ENCODE measurements around the gene RAB4B.
"Not testable (repeated sequence)": the region's sequence is repeated elsewhere in the genome, so short reads cannot be mapped to it uniquely, and the experiment has no call there.

The RAB4B gene

DNA sequence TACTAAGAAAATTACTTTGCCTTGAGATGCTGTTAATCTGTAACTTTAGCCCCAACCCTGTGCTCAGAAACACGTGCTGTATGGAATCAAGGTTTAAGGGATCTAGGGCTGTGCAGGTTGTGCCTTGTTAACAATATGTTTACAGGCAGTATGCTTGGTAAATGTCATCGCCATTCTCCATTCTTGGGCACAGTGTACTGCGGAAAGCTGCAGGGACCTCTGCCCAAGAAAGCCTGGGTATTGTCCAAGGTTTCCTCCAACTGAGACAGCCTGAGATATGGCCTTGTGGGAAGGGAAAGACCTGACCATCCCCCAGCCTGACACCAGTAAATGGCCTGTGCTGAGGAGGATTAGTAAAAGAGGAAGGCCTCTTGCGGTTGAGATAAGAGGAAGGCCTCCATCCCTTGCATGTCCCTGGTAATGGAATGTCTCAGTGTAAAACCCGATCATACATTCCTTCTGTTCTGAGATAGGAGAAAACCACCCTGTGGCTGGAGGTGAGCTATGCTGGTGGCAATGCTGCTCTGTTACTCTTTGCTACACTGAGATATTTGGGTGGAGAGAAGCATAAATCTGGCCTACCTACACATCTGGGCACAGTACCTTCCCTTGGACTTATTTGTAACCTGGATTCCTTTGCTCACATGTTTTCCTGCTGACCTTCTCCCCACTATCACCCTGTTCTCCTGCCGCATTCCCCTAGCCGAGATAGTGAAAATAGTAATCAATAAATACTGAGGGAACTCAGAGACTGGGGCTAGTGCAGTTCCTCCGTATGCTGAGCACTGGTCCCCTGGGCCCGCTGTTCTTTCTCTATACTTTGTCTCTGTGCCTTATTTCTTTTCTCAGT, 44.9 kb downstream of the RAB4B start:
- not testable (repeated sequence) for H4K8ac ChIP-seq (ENCODE audit: low read depth, low read length); H4K5ac ChIP-seq (ENCODE audit: low read length); H2BK15ac ChIP-seq (replicated peaks; ENCODE audit: low read depth); H3K79me1 ChIP-seq (ENCODE audit: low read length); H2BK5ac ChIP-seq (ENCODE audit: low read length); H2BK120ac ChIP-seq (ENCODE audit: low read depth, low read length); H3K4me2 ChIP-seq (ENCODE audit: low read length); H3K4me1 ChIP-seq (ENCODE audit: control insufficient read depth, low read depth, low read length); H3K4me3 ChIP-seq (ENCODE audit: low read length); H3K23ac ChIP-seq (ENCODE audit: low read length); H3K4ac ChIP-seq (ENCODE audit: low read depth, low read length); H3K36me3 ChIP-seq (ENCODE audit: control insufficient read depth, insufficient read depth, low read length); H3K27me3 ChIP-seq (ENCODE audit: insufficient read depth, low read length, poor library complexity); H3K79me2 ChIP-seq (ENCODE audit: control insufficient read depth, insufficient read depth, low read length); H2AK5ac ChIP-seq (ENCODE audit: low read length)
- H3K9ac ChIP-seq (ENCODE audit: low read length), result peak overlapping the region; percentile 22
- peak overlapping the region; percentile 53 for H3K56ac ChIP-seq (ENCODE audit: low read length)
- DNase-seq, result peak; percentile 94
- WGBS (ENCODE audit: extremely low coverage, insufficient coverage, low lambda C conversion rate), result no CpG with 5 or more reads among the region's 9 CpGs
- peak overlapping the region; percentile 12 for H3K18ac ChIP-seq (ENCODE audit: low read length)
- H3K27ac ChIP-seq (ENCODE audit: low read depth, low read length), result peak overlapping the region; percentile 49

DNA sequence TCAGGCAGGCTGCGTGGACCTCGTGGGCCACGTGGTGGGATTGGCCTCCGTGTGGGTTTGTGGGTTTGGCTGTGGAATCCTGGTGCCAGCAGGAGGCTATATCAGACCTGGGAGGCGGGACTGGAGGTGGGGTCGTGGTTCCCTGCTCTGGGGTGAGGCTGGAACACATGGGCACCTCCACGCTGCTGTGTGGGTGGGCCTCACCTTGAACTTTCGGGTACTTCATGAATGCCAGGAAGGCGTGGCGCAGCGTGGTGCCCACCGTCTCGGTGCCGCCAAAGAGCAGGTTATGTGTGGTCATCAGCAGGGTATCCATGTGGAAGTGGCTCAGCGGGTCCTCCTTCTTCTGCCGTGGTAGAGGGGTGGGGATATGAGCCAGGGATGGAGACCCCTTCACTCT, 46.9 kb downstream of the RAB4B start:
- H4K8ac ChIP-seq (ENCODE audit: low read depth, low read length); H3K4me1 ChIP-seq (ENCODE audit: control insufficient read depth, low read depth, low read length); H4K5ac ChIP-seq (ENCODE audit: low read length); H3K4me3 ChIP-seq (ENCODE audit: low read length); H3K27ac ChIP-seq (ENCODE audit: low read depth, low read length); H2BK120ac ChIP-seq (ENCODE audit: low read depth, low read length); H3K9ac ChIP-seq (ENCODE audit: low read length); H3K4ac ChIP-seq (ENCODE audit: low read depth, low read length); H3K27me3 ChIP-seq (ENCODE audit: insufficient read depth, low read length, poor library complexity); H2AK5ac ChIP-seq (ENCODE audit: low read length); DNase-seq; H3K18ac ChIP-seq (ENCODE audit: low read length); H3K79me1 ChIP-seq (ENCODE audit: low read length); H3K23ac ChIP-seq (ENCODE audit: low read length); H2BK5ac ChIP-seq (ENCODE audit: low read length); H3K4me2 ChIP-seq (ENCODE audit: low read length); H3K79me2 ChIP-seq (ENCODE audit: control insufficient read depth, insufficient read depth, low read length); H3K36me3 ChIP-seq (ENCODE audit: control insufficient read depth, insufficient read depth, low read length); H3K56ac ChIP-seq (ENCODE audit: low read length); H2BK15ac ChIP-seq (replicated peaks; ENCODE audit: low read depth): not testable (repeated sequence)
- no CpG with 5 or more reads among the region's 16 CpGs for WGBS (ENCODE audit: extremely low coverage, insufficient coverage, low lambda C conversion rate)

DNA sequence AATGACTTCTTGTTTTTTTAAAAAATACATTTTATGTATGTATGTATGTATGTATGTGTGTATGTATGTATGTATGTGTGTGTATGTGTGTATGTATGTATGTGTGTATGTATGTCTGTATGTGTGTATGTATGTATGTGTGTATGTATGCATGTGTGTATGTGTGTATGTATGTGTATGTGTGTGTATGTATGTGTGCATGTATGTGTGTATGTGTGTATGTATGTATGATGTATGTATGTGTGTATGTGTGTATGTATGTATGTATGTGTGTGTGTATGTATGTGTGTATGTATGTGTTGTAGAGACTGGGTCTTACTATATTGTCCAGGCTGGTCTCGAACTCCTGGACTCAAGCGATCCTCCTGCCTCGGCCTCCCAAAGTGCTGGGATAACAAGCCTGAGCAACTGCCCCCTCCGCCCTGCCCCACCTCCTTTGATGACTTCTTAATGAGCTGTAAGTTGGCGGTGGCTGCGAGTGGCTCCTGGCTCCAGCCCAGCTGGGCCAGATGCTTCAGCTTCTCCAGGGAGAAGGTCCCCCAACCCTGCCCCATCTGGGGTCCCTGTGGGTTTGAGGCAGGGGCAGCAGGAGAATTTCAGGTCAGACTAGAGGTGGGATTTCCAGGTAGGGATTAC, 47.5 kb downstream of the RAB4B start:
- no CpG with 5 or more reads among the region's 6 CpGs for WGBS (ENCODE audit: extremely low coverage, insufficient coverage, low lambda C conversion rate)
- not testable (repeated sequence) for H3K79me2 ChIP-seq (ENCODE audit: control insufficient read depth, insufficient read depth, low read length); H2BK5ac ChIP-seq (ENCODE audit: low read length); H2BK15ac ChIP-seq (replicated peaks; ENCODE audit: low read depth); H3K4me1 ChIP-seq (ENCODE audit: control insufficient read depth, low read depth, low read length); H3K23ac ChIP-seq (ENCODE audit: low read length); H3K4ac ChIP-seq (ENCODE audit: low read depth, low read length); H2AK5ac ChIP-seq (ENCODE audit: low read length); H3K9ac ChIP-seq (ENCODE audit: low read length); H3K18ac ChIP-seq (ENCODE audit: low read length); H3K4me2 ChIP-seq (ENCODE audit: low read length); DNase-seq; H3K36me3 ChIP-seq (ENCODE audit: control insufficient read depth, insufficient read depth, low read length); H2BK120ac ChIP-seq (ENCODE audit: low read depth, low read length); H4K5ac ChIP-seq (ENCODE audit: low read length); H3K79me1 ChIP-seq (ENCODE audit: low read length); H3K27ac ChIP-seq (ENCODE audit: low read depth, low read length); H3K56ac ChIP-seq (ENCODE audit: low read length); H3K27me3 ChIP-seq (ENCODE audit: insufficient read depth, low read length, poor library complexity); H4K8ac ChIP-seq (ENCODE audit: low read depth, low read length); H3K4me3 ChIP-seq (ENCODE audit: low read length)

DNA sequence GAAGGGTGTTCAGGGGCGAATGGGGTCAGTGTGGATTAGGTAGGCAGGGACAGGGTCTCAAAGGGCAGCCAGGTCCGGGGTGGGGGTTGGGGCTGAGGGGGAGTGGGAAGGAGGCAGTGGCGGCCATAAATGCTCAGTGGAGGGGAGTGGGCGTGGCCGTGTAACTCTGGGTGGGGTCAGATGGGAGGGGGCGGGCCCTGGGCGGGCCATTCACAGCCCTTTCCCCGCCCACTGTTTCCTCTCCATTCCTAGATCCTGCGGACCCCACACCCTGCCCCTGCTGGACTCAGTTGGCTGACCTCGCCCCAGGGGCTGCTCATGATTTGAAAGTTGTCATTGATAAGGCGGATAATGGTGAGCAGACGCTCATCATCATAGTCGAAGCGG, 48.3 kb downstream of the RAB4B start:
- H3K4ac ChIP-seq (ENCODE audit: low read depth, low read length); H3K4me1 ChIP-seq (ENCODE audit: control insufficient read depth, low read depth, low read length); DNase-seq; H3K4me2 ChIP-seq (ENCODE audit: low read length); H3K79me2 ChIP-seq (ENCODE audit: control insufficient read depth, insufficient read depth, low read length); H3K27ac ChIP-seq (ENCODE audit: low read depth, low read length); H2BK120ac ChIP-seq (ENCODE audit: low read depth, low read length); H3K27me3 ChIP-seq (ENCODE audit: insufficient read depth, low read length, poor library complexity); H3K36me3 ChIP-seq (ENCODE audit: control insufficient read depth, insufficient read depth, low read length); H3K23ac ChIP-seq (ENCODE audit: low read length); H3K56ac ChIP-seq (ENCODE audit: low read length); H2BK5ac ChIP-seq (ENCODE audit: low read length); H3K79me1 ChIP-seq (ENCODE audit: low read length); H3K9ac ChIP-seq (ENCODE audit: low read length); H2BK15ac ChIP-seq (replicated peaks; ENCODE audit: low read depth); H3K18ac ChIP-seq (ENCODE audit: low read length); H4K5ac ChIP-seq (ENCODE audit: low read length); H3K4me3 ChIP-seq (ENCODE audit: low read length); H2AK5ac ChIP-seq (ENCODE audit: low read length); H4K8ac ChIP-seq (ENCODE audit: low read depth, low read length): not testable (repeated sequence)
- WGBS (ENCODE audit: extremely low coverage, insufficient coverage, low lambda C conversion rate), result no CpG with 5 or more reads among the region's 14 CpGs

DNA sequence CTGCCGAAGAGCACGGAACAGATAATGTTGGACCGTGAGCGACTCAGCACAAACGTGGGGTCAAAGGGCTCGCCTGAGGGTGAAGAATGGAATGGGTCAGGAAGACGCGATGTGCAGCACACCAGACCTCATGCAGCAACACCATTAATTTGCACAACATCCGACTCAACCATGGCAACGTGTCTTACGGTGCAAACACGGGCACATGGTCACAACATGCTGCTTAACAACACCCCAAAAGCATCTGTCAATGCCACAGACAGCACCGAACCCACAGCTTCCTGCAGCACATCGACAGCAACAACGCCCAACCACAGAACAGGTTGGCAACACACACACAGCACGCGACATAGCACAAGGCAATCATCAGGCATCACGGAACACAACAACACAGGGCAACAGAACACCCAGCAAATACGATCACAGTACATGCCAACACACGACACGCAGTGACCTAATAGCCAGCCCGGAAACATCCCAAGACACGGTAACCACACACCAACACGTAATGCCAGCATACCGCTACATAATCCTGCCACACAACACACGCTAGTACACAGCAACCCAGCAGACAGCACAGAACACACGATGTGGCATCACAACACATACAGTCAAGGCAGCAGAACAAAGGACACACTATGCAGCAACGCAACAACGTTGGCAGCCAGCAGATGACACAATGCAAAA, 48.8 kb downstream of the RAB4B start:
- H2BK15ac ChIP-seq (replicated peaks; ENCODE audit: low read depth); DNase-seq; H3K56ac ChIP-seq (ENCODE audit: low read length); H2AK5ac ChIP-seq (ENCODE audit: low read length); H3K36me3 ChIP-seq (ENCODE audit: control insufficient read depth, insufficient read depth, low read length); H3K18ac ChIP-seq (ENCODE audit: low read length); H3K79me1 ChIP-seq (ENCODE audit: low read length); H3K4me2 ChIP-seq (ENCODE audit: low read length); H3K27me3 ChIP-seq (ENCODE audit: insufficient read depth, low read length, poor library complexity); H3K4ac ChIP-seq (ENCODE audit: low read depth, low read length); H3K4me3 ChIP-seq (ENCODE audit: low read length); H3K4me1 ChIP-seq (ENCODE audit: control insufficient read depth, low read depth, low read length); H3K23ac ChIP-seq (ENCODE audit: low read length); H4K8ac ChIP-seq (ENCODE audit: low read depth, low read length); H2BK5ac ChIP-seq (ENCODE audit: low read length); H3K79me2 ChIP-seq (ENCODE audit: control insufficient read depth, insufficient read depth, low read length); H4K5ac ChIP-seq (ENCODE audit: low read length); H3K9ac ChIP-seq (ENCODE audit: low read length); H2BK120ac ChIP-seq (ENCODE audit: low read depth, low read length); H3K27ac ChIP-seq (ENCODE audit: low read depth, low read length): not testable (repeated sequence)
- WGBS (ENCODE audit: extremely low coverage, insufficient coverage, low lambda C conversion rate), result no CpG with 5 or more reads among the region's 29 CpGs
